ENCODE results near the gene CGREF1. TPM values are rescaled to one million over a fixed set of nuclear protein-coding genes. Genes with fewer than 3 reads are reported as not detected.
A peak's percentile ranks its signal among the peaks of the same experiment; 100 is the strongest.

The CGREF1 gene
- total and polyA plus RNA-seq, 7 experiments from 2014 or later, result 0.34 to 3.5 (median 0.52) TPM; not detected in 1

DNA sequence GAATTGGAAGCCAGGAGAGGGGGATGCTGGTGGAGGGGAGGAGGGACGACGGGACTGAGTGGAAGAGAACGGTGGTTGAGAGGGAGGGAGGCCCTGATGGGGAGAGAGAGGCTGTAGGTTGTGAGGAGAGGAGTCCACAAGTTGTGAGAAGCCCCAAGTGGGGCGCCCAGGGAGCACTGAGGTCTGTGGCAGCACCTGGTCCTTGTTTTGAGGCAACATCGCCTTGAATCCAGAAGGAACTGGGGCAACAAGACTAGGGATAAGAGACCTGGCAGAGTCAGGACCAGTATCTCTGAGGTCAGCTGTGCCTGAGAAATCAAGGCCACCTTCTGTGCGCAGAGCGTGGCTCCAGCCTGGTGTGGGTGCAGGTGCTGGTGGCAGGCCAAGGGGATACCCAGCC is 19.2 kb upstream of the CGREF1 start:
- H3K27me3 Mint-ChIP-seq, result peaks cover 0 to 16% (median under 1%) of the 10 kb centered on the region in 5 donors
- DNase-seq (no peak), ATAC-seq (no peak)
- Histone ChIP-seq H3K4me1 (ENCODE audit: control insufficient read depth in 2 of 2, insufficient read depth in 2 of 2, low read length in 2 of 2) (peaks cover 8% of the 10 kb centered on the region in 2 donors), H3K4me3 (ENCODE audit: low read length) (no peak overlapping the region), H3K36me3 (ENCODE audit: control insufficient read depth in 2 of 3, insufficient read depth in 3 of 3, low read length in 3 of 3) (peaks cover 0 to 6% (median 0%) of the 10 kb centered on the region in 3 experiments), H3K27me3 (ENCODE audit: control insufficient read depth in 2 of 2, insufficient read depth in 2 of 2, low read length in 2 of 2) (no peaks in the 10 kb centered on the region), H3K9me3 (ENCODE audit: control insufficient read depth in 2 of 3, low read length in 3 of 3) (no peaks in the 10 kb centered on the region), H3K27ac (ENCODE audit: low read depth, low read length) (no peak overlapping the region)
- peaks cover 6 to 23% (median 12%) of the 10 kb centered on the region in 7 donors for H3K4me1 Mint-ChIP-seq
- H3K9me3 Mint-ChIP-seq, result peaks cover 0 to 6% (median 0%) of the 10 kb centered on the region in 11 donors
- intact Hi-C loops (cut with micrococcal nuclease), result no loop called here
- no peak overlapping the region for H3K4me3 Mint-ChIP-seq
- CTCF ChIA-PET, result no interaction called here
- peaks cover 0 to 4% (median 0%) of the 10 kb centered on the region in 5 donors for H3K36me3 Mint-ChIP-seq
- POLR2A ChIA-PET, result no interaction called here
- no peak overlapping the region for H3K27ac Mint-ChIP-seq

- H3K27ac ChIP-seq (ENCODE audit: low read depth, low read length), result no peak overlapping the region
- H3K27me3 ChIP-seq (ENCODE audit: control insufficient read depth in 2 of 2, insufficient read depth in 2 of 2, low read length in 2 of 2), result no peaks in the 10 kb centered on the region
- Mint-ChIP-seq H3K4me3 (no peak overlapping the region), H3K9me3 (peaks cover 0 to 4% (median 0%) of the 10 kb centered on the region in 11 donors), H3K27me3 (peaks cover 0 to 10% (median 0%) of the 10 kb centered on the region in 5 donors), H3K4me1 (peaks cover 10 to 30% (median 18%) of the 10 kb centered on the region in 7 donors), H3K36me3 (peaks cover 0 to 5% (median 0%) of the 10 kb centered on the region in 5 donors), H3K27ac (no peak overlapping the region)
- H3K36me3 ChIP-seq (ENCODE audit: control insufficient read depth in 2 of 3, insufficient read depth in 3 of 3, low read length in 3 of 3), result peaks cover 0 to 10% (median 0%) of the 10 kb centered on the region in 3 experiments
- H3K9me3 ChIP-seq (ENCODE audit: control insufficient read depth in 2 of 3, low read length in 3 of 3), result no peaks in the 10 kb centered on the region
- DNase-seq (no peak), ATAC-seq (no peak)
- no peak overlapping the region for H3K4me3 ChIP-seq (ENCODE audit: low read length)
- POLR2A ChIA-PET, result no interaction called here
- peaks cover 12 to 13% of the 10 kb centered on the region in 2 donors for H3K4me1 ChIP-seq (ENCODE audit: control insufficient read depth in 2 of 2, insufficient read depth in 2 of 2, low read length in 2 of 2)
- CTCF ChIA-PET, result no interaction called here
- intact Hi-C loops (cut with micrococcal nuclease), result no loop called here
These were observed 18.5 kb upstream of the CGREF1 start for GRCh38 chr2:27137322-27137935.

- peaks cover 0 to 7% (median 0%) of the 10 kb centered on the region in 5 donors for H3K36me3 Mint-ChIP-seq
- ATAC-seq (no peak), DNase-seq (no peak)
- no peak overlapping the region for H3K27ac Mint-ChIP-seq
- POLR2A ChIA-PET, result no interaction called here
- H3K27me3 Mint-ChIP-seq, result peaks cover 0 to 8% (median 0%) of the 10 kb centered on the region in 5 donors
- H3K9me3 Mint-ChIP-seq, result peaks cover 0 to 4% (median 0%) of the 10 kb centered on the region in 11 donors
- peaks cover 0 to 17% (median 0%) of the 10 kb centered on the region in 3 experiments for H3K36me3 ChIP-seq (ENCODE audit: control insufficient read depth in 2 of 3, insufficient read depth in 3 of 3, low read length in 3 of 3)
- CTCF ChIA-PET, result interaction anchor here (0.6 kb wide), 1 partner anchor 99 kb away, joined by 4 read pairs; no protein-coding TSS in a partner anchor
- H3K4me3 Mint-ChIP-seq, result no peak overlapping the region
- H3K4me1 ChIP-seq (ENCODE audit: control insufficient read depth in 2 of 2, insufficient read depth in 2 of 2, low read length in 2 of 2), result peaks cover 12 to 13% of the 10 kb centered on the region in 2 donors
- no peak overlapping the region for H3K4me3 ChIP-seq (ENCODE audit: low read length)
- H3K9me3 ChIP-seq (ENCODE audit: control insufficient read depth in 2 of 3, low read length in 3 of 3), result no peaks in the 10 kb centered on the region
- H3K27ac ChIP-seq (ENCODE audit: low read depth, low read length), result no peak overlapping the region
- intact Hi-C loops (cut with micrococcal nuclease), result no loop called here
- no peaks in the 10 kb centered on the region for H3K27me3 ChIP-seq (ENCODE audit: control insufficient read depth in 2 of 2, insufficient read depth in 2 of 2, low read length in 2 of 2)
- H3K4me1 Mint-ChIP-seq, result peaks cover 10 to 32% (median 19%) of the 10 kb centered on the region in 7 donors
These were observed 17.8 kb upstream of the CGREF1 start for GRCh38 chr2:27136751-27137150.

DNA sequence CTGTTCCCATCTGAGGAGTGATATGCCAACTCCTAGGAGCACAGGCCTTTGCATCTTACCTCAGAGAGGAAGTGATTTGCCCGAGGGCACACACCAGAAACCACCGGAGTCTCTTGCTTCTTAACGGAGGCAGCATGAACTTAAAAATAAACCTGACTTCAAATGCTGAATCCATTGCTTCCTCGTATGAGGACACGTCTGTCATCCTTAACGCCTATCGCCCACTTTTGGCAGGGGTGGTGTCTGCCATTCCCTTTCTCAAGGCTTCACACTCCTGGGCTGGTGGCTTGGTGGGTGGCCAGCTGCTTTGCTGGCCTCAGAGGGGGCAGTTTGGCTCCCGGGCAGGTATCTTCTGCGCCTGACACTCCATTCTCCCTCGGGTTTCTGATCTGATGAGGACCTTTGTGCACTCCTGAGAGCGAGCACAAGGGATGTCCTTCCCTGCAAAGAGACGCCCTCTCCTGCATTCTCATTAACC is 16.6 kb upstream of the CGREF1 start:
- Histone ChIP-seq H3K4me1 (ENCODE audit: control insufficient read depth in 2 of 2, insufficient read depth in 2 of 2, low read length in 2 of 2) (peaks cover 12 to 13% of the 10 kb centered on the region in 2 donors), H3K36me3 (ENCODE audit: control insufficient read depth in 2 of 3, insufficient read depth in 3 of 3, low read length in 3 of 3) (peaks cover 0 to 29% (median 0%) of the 10 kb centered on the region in 3 experiments), H3K9me3 (ENCODE audit: control insufficient read depth in 2 of 3, low read length in 3 of 3) (no peaks in the 10 kb centered on the region), H3K27me3 (ENCODE audit: control insufficient read depth in 2 of 2, insufficient read depth in 2 of 2, low read length in 2 of 2) (no peaks in the 10 kb centered on the region), H3K27ac (ENCODE audit: low read depth, low read length) (no peak overlapping the region), H3K4me3 (ENCODE audit: low read length) (no peak overlapping the region)
- H3K36me3 Mint-ChIP-seq, result peaks cover 0 to 8% (median 0%) of the 10 kb centered on the region in 5 donors
- peaks cover 0 to 4% (median 0%) of the 10 kb centered on the region in 11 donors for H3K9me3 Mint-ChIP-seq
- ATAC-seq (no peak), DNase-seq (no peak)
- ChIA-PET POLR2A (interaction anchor here (0.6 to 5.3 kb wide), 3 partner anchors 11 to 1284 kb away, joined by 3 to 49 read pairs (median 3); partner anchors contain the start of gene ABHD1), CTCF (interaction anchor here (0.6 kb wide), 1 partner anchor 148 kb away, joined by 4 read pairs; no protein-coding TSS in a partner anchor)
- H3K27ac Mint-ChIP-seq, result peak overlapping the region in 8 of 9 donors; percentile 73 to 98 (median 92)
- peak overlapping the region; percentile 67 to 97 (median 92) for H3K4me3 Mint-ChIP-seq
- intact Hi-C loops (cut with micrococcal nuclease), result loop anchor here (2.0 kb wide), 2 partner anchors 103 to 187 kb away; partner anchors contain the start of genes MPV17 (in 1 of the 2) and TMEM214 (in 1 of the 2)
- peaks cover 0 to 8% (median 0%) of the 10 kb centered on the region in 5 donors for H3K27me3 Mint-ChIP-seq
- peaks cover 10 to 32% (median 20%) of the 10 kb centered on the region in 7 donors for H3K4me1 Mint-ChIP-seq

- ChIA-PET CTCF (interaction anchor here (1.0 kb wide), 1 partner anchor 80 kb away, joined by 4 read pairs; no protein-coding TSS in a partner anchor), POLR2A (interaction anchor here (0.6 to 5.3 kb wide), 7 partner anchors 11 to 1285 kb away, joined by 3 to 49 read pairs (median 5); partner anchors contain the start of genes ABHD1, AGBL5, ATRAID and SLC5A6)
- Mint-ChIP-seq H3K27ac (peak overlapping the region in 8 of 9 donors; percentile 88 to 98 (median 96)), H3K36me3 (peaks cover 0 to 10% (median 3%) of the 10 kb centered on the region in 5 donors), H3K27me3 (peaks cover 0 to 8% (median 0%) of the 10 kb centered on the region in 5 donors), H3K4me1 (peaks cover 10 to 32% (median 20%) of the 10 kb centered on the region in 7 donors), H3K9me3 (peaks cover 0 to 4% (median 0%) of the 10 kb centered on the region in 11 donors), H3K4me3 (peak overlapping the region; percentile 88 to 97 (median 92))
- H3K4me3 ChIP-seq (ENCODE audit: low read length), result peak overlapping the region; percentile 96
- peaks cover 12 to 13% of the 10 kb centered on the region in 2 donors for H3K4me1 ChIP-seq (ENCODE audit: control insufficient read depth in 2 of 2, insufficient read depth in 2 of 2, low read length in 2 of 2)
- peaks cover 0 to 35% (median 0%) of the 10 kb centered on the region in 3 experiments for H3K36me3 ChIP-seq (ENCODE audit: control insufficient read depth in 2 of 3, insufficient read depth in 3 of 3, low read length in 3 of 3)
- ATAC-seq, result no peak
- H3K9me3 ChIP-seq (ENCODE audit: control insufficient read depth in 2 of 3, low read length in 3 of 3), result no peaks in the 10 kb centered on the region
- H3K27ac ChIP-seq (ENCODE audit: low read depth, low read length), result peak overlapping the region; percentile 97
- intact Hi-C loops (cut with micrococcal nuclease), result loop anchor here (1.0 to 5.0 kb wide), 16 partner anchors 12 to 354 kb away; partner anchors contain the start of genes ABHD1 (in 2 of the 2), ATRAID (in 2 of the 2), EIF2B4 (in 2 of the 2) and KHK (in 2 of the 2)
- no peak for DNase-seq
- H3K27me3 ChIP-seq (ENCODE audit: control insufficient read depth in 2 of 2, insufficient read depth in 2 of 2, low read length in 2 of 2), result no peaks in the 10 kb centered on the region
These were observed 16.0 kb upstream of the CGREF1 start for GRCh38 chr2:27134781-27135477.

Data from naive thymus-derived CD4-positive, alpha-beta T cell (primary cell).